ENCODE results near the gene UCN2.

Gene UCN2

DNA sequence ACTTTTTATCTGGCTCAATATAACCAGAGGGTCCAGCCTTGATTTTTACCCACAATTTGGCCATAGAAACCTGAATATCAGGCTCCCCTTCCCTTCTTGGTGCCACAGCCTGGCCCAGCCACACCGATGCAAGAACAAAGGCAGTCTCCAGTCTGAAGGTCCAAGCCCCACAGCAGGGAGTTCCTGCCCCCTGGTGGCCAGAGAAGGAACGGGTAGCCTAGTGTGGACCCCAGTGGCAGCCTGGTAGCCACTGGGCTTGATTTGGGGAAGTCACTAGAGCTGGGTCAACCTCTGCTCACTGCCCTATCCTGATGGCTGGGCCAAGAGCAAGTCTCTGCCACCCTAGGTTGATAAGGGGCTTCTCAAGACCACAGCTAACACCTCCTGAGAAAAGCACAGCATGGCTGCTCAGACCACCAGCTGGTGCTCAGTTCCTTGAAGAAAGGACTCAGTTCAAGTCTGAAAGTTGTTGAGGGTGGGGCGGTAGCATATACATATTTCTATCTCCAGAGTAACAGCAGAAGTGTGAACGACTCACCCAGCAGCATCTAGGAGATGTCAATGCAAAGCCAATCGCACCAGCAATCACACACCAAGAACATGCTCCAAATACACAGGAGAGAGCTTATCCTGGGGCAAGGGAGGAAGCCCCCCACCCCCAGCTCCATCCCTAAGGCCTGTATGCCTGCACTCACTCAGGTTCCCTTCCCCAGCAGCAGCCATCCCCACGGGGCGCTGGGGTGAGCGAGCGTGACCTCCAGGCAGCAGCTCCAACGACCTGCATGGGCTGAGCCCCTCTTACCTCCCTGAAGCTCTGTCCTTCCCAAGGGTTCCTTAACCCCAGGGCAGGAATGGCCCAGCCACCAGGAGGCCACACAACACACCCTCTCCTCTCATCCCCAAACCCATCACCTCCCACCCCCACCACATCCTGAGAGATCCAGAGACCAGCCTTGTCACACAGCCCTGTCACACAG lies 14.6 kb downstream of the UCN2 start:
- no peak overlapping the region for H3K4me3 ChIP-seq (ENCODE audit: low read depth, low read length)
- POLR2A ChIA-PET: no interaction called here
- DNase-seq (ENCODE audit: low read depth, low spot score): no peak
- CTCF ChIA-PET: interaction anchor here (0.6 to 9.9 kb wide), 43 partner anchors 6 to 355 kb away, joined by 3 to 106 read pairs (median 5); partner anchors contain the start of genes ATRIP, CCDC51, PFKFB4 and SLC26A6
- TF ChIP-seq, protein P1, sequence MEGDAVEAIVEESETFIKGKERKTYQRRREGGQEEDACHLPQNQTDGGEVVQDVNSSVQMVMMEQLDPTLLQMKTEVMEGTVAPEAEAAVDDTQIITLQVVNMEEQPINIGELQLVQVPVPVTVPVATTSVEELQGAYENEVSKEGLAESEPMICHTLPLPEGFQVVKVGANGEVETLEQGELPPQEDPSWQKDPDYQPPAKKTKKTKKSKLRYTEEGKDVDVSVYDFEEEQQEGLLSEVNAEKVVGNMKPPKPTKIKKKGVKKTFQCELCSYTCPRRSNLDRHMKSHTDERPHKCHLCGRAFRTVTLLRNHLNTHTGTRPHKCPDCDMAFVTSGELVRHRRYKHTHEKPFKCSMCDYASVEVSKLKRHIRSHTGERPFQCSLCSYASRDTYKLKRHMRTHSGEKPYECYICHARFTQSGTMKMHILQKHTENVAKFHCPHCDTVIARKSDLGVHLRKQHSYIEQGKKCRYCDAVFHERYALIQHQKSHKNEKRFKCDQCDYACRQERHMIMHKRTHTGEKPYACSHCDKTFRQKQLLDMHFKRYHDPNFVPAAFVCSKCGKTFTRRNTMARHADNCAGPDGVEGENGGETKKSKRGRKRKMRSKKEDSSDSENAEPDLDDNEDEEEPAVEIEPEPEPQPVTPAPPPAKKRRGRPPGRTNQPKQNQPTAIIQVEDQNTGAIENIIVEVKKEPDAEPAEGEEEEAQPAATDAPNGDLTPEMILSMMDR (IDR thresholded peaks at IDR 0.05; ENCODE audit: insufficient read depth, low read length, missing control alignments): peak; percentile 95

DNA sequence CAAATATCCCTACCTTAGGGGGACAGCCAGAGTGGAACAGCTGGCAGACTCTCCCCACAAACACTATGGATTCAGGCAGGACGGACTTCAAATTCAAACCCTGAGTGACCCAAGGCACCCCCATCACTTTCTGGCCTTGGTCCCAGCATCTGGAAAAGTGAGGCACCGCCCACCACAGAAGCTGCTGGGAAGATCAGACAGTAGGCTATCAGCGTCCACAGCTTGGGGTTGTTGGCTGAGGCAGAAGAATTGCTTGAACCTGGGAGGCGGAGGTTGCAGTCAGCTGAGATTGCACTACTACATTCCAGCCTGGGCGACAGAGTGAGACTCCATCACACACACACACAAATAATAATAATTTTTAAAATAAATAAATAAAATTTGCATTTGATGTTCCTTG lies 15.5 kb downstream of the UCN2 start:
- H3K4me3 ChIP-seq (ENCODE audit: low read depth, low read length): no peak overlapping the region
- TF ChIP-seq, protein P1 (IDR thresholded peaks at IDR 0.05; ENCODE audit: insufficient read depth, low read length, missing control alignments): no peak
- POLR2A ChIA-PET: no interaction called here
- CTCF ChIA-PET: interaction anchor here (0.7 to 9.9 kb wide), 23 partner anchors 7 to 354 kb away, joined by 3 to 106 read pairs (median 6); partner anchors contain the start of genes ATRIP, CCDC51, PFKFB4 and SLC26A6
- no peak for DNase-seq (ENCODE audit: low read depth, low spot score)

DNA sequence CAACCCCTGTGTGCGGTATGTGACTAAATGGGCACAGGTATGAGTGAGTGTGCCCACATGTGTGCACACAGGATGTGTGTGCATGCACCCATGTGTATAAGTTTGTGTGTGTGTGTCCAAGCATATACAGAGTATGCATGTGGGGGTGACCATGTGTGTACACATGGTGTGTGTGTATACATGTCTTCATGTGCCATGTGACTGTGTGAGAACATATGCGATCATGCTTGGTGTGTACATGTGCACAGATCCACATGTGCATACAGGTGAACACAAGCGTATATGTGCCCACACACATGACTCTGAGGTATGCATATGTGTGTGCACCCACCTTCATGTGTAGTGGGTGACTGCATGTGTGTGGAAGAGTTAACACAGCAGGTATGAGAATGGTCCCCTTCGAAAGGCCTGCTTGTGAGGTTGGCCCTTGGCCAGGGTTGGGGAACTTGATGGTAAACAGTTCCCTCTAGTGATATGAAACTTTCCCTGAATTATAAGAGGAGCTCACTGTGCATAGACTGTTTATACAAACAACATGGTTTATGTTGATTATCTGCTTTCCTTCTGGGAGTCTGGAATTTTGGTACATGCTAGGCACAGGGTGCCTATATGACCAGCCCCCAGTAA lies 17.3 kb downstream of the UCN2 start:
- H3K4me3 ChIP-seq (ENCODE audit: low read depth, low read length): no peak overlapping the region
- TF ChIP-seq, protein P1 (IDR thresholded peaks at IDR 0.05; ENCODE audit: insufficient read depth, low read length, missing control alignments): no peak
- DNase-seq (ENCODE audit: low read depth, low spot score): no peak
- CTCF ChIA-PET: interaction anchor here (1.0 to 9.9 kb wide), 8 partner anchors 9 to 309 kb away, joined by 3 to 106 read pairs (median 6); a partner anchor contains a TSS
- POLR2A ChIA-PET: no interaction called here

DNA sequence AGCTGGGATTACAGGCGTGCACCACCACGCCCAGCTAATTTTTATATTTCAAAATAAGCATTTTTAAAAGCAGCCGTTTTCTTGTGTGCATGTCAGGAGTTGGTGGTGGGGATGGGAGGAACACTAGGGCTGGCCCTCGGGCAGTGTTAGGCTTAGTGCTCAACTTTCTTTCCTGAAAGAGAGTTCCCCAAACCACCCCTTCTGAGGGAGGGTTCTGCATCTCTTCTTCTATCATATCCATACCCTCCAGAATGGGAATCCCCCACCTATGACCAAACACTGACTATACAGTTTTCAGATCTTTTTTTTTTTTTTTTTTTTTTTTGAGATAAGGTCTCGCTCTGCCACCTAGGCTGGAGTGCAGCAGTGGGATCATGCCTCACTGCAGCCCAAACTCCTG lies 19.4 kb downstream of the UCN2 start:
- TF ChIP-seq, protein P1 (IDR thresholded peaks at IDR 0.05; ENCODE audit: insufficient read depth, low read length, missing control alignments): no peak
- DNase-seq (ENCODE audit: low read depth, low spot score): no peak
- POLR2A ChIA-PET: interaction anchor here (0.6 kb wide), 1 partner anchor 46 kb away, joined by 3 read pairs; no protein-coding TSS in a partner anchor
- CTCF ChIA-PET: interaction anchor here (1.2 to 9.9 kb wide), 5 partner anchors 8 to 270 kb away, joined by 3 to 106 read pairs (median 6); a partner anchor contains a TSS
- no peak overlapping the region for H3K4me3 ChIP-seq (ENCODE audit: low read depth, low read length)

DNA sequence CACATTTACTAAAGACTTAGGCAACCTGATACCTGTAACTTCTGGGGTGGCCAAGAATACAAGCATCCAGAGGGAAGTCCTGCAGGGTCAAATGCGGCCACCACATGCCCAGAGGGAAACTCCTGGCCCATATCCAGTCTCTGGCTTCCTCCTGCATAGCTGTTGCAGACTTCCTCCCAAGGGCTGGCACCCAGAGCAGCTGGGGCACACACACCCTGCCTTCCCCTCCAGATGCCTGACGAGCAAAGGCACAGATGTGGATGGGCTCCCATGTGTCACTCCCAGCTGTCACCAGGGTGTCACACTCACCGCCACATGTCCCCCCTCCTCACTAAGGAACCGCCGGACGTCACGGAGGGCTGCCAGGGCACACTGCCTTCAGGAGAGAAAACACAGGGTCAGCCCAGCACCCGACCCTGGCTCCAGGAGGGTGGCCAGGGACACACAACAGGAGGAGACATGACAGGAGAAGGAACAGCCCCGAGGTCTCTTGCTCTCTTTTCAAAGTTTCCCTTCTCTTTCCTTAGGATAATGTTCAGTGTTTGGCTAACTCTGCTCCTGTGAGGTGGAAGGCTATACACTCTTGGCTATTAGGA lies 20.2 kb downstream of the UCN2 start:
- H3K4me3 ChIP-seq (ENCODE audit: low read depth, low read length): no peak overlapping the region
- ChIA-PET CTCF (interaction anchor here (2.5 to 9.9 kb wide), 2 partner anchors 80 to 269 kb away, joined by 6 to 106 read pairs; a partner anchor contains a TSS), POLR2A (interaction anchor here (0.6 kb wide), 1 partner anchor 45 kb away, joined by 3 read pairs; no protein-coding TSS in a partner anchor)
- TF ChIP-seq, protein P1 (IDR thresholded peaks at IDR 0.05; ENCODE audit: insufficient read depth, low read length, missing control alignments): no peak
- no peak for DNase-seq (ENCODE audit: low read depth, low spot score)
